GM10248 (cell line): ENCODE measurements around the gene C18orf63.
"Not testable (repeated sequence)": the region's sequence is repeated elsewhere in the genome, so short reads cannot be mapped to it uniquely, and the experiment has no call there.

Experiments used
- CTCF ChIA-PET: fragments of 300-600 bp; sonication (Branson Sonifier 250); formaldehyde crosslinking; extraction: SDS; loops from one replicate; lab custom pipeline; 2021; ENCODE audit warnings: antibody characterized with exemption; lab: Yijun Ruan, JAX
- POLR2A ChIA-PET: fragments of 350-650 bp; sonication (Branson Sonifier 250); formaldehyde crosslinking; extraction: SDS; loops from one replicate; lab custom pipeline; 2020; ENCODE audit warnings: antibody characterized with exemption; lab: Yijun Ruan, JAX
- DNase-seq: peaks from one replicate; pipeline ENCODE4 v3.0.0; 2012; ENCODE audit errors: extremely low spot score
- TF ChIP-seq, protein P1 (sequence below): IDR thresholded peaks from 2 replicates; pipeline ENCODE4 v1.5.1; 2012; ENCODE audit warnings: mild to moderate bottlenecking, low read depth; ENCODE audit errors: extremely low read depth, missing control alignments, control extremely low read depth

The C18orf63 gene

DNA sequence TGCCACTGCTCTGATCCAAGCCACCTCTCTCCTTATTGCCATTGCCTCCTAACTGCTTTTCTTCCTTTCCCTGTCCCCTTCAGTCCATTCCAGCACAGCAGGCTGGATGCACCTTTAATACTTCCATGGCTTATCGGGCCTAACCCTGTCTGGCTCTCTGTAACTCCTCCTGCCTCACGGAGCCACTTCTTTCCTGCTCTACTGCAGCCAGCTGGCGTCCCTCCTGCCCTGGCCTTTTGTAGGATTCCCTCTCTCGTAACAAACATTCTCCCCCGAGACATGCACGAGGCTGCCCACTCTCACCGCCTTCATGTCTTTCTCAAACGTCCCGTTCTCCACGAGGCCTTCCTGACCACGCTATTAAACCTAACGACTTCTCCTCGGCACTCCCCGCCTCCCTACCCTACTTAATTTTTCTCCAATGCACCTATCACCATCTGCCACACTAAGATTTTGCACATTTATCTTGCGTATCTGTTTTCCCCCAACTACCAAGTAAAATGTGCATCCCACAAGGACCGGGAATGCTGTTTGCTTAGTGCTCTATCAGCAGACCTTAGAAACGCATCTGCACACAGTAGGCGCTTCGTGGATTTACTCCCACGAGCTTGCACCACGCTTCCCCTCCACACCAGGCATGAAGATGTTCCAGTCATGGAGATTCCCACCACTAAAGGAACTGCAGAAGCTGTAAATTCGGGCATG lies 728 bp upstream of the C18orf63 start:
- ChIA-PET POLR2A (no interaction called here), CTCF (interaction anchor here (0.9 to 1.1 kb wide), 2 partner anchors 12 to 30 kb away, joined by 3 read pairs; no protein-coding TSS in a partner anchor)
- TF ChIP-seq, protein P1, sequence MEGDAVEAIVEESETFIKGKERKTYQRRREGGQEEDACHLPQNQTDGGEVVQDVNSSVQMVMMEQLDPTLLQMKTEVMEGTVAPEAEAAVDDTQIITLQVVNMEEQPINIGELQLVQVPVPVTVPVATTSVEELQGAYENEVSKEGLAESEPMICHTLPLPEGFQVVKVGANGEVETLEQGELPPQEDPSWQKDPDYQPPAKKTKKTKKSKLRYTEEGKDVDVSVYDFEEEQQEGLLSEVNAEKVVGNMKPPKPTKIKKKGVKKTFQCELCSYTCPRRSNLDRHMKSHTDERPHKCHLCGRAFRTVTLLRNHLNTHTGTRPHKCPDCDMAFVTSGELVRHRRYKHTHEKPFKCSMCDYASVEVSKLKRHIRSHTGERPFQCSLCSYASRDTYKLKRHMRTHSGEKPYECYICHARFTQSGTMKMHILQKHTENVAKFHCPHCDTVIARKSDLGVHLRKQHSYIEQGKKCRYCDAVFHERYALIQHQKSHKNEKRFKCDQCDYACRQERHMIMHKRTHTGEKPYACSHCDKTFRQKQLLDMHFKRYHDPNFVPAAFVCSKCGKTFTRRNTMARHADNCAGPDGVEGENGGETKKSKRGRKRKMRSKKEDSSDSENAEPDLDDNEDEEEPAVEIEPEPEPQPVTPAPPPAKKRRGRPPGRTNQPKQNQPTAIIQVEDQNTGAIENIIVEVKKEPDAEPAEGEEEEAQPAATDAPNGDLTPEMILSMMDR, result no peak
- no peak for DNase-seq

DNA sequence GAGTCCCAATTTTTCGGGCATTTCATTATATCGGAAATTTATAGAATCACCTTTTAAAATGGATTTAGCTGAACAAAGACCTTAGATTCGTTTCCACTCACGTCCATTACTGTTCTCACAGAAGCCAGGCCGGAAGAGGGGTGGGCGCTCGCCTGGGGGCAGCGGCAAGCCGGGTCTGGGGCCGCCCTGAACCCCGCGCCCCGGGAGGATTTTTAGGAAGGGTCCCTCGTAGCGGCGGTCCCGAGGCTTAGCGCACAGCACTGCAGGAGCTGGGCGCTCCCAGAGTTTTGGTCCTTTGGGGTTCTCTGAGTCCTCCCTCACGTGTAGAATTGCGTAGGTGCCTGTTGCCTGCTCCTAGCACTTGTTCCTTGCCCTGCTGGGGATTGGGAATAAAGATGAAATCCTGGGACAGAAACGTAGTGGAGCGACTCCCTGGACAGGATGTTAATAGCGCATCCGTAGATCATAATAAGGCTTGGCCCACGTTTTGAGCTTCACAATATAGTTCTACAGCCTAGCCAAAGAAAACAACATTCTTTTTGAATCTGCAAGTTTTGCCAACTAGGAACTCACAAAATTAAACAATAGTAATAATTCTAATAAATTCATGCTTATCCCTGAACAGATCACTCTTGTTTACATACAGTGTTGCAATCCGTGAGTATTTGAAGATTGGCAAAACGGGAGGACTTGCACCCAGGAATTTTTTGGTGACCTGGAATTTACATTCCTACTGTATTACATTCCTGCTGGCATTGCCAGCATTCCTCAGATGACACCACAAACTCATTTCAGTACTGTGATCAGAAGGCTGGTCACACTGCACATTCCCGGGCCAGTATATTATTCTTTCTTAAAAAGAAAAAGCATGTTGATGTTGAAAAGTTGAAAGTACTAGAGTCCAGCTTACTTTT lies 875 bp downstream of the C18orf63 start:
- no peak for DNase-seq
- ChIA-PET CTCF (interaction anchor here (2.0 kb wide), 1 partner anchor 26 kb away, joined by 5 read pairs; no protein-coding TSS in a partner anchor), POLR2A (no interaction called here)
- TF ChIP-seq, protein P1, result no peak

DNA sequence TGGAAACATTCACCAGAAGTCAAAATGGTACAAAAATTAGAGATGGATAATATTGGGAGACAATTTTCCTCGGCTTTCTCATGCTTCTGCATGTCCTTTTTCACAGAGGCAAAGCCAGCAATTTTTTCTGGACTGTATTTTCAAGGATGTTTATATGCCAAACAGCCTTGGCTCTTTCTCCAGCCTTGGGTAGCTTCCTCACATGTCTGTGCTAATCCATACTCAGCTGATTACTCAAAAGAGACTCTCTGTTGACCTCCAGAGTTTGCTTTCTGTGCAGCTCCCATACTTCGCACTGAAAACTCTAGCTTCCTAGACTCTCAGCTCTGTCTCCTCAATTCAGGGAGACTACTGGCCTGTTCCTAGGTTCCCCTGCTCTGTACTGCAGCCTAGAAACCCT lies 10.6 kb downstream of the C18orf63 start:
- POLR2A ChIA-PET, result no interaction called here
- CTCF ChIA-PET, result interaction anchor here (1.4 kb wide), 1 partner anchor 11 kb away, joined by 3 read pairs; the partner anchor contains the start of gene C18orf63
- TF ChIP-seq, protein P1, result no peak
- DNase-seq, result no peak

DNA sequence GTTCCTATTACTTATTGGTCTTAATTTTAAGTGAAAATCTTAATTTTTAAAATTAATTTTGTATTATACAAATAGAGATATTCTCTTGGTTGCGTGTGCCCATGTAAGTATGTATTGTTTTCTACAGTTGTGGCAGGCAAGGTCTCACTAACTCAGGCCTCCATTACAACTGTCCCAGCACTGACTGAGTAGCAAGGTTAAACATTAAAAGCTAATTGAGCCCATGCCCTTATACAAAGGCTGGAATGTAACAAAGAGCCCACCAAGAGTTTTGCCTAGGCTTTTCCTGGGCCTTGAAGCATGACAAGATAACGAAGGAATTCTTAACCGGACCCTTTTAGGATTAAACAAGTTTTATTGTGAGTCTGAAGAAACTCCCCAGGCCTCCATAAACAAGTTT lies 11.2 kb downstream of the C18orf63 start:
- DNase-seq, POLR2A ChIA-PET: not testable (repeated sequence)
- CTCF ChIA-PET, result interaction anchor here (1.4 kb wide), 1 partner anchor 11 kb away, joined by 3 read pairs; the partner anchor contains the start of gene C18orf63

DNA sequence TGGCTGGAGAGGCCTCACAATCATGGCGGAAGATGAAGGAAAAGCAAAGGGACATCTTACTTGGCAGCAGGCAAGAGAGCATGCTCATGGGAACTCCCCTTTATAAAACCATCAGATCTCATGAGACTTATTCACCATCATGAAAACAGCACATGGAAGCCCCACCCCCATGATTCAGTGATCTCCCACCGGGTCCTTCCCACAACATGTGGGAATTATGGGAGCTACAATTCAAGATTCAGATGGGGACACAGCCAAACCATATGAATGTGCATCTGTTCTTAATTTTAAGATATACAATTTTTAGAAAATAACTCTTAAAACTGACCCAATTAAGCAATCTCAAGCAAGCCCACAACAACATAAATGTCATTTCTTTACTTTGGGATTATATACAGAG lies 12.6 kb downstream of the C18orf63 start:
- DNase-seq, result no peak
- CTCF ChIA-PET, result interaction anchor here (1.0 kb wide), 1 partner anchor 131 kb away, joined by 3 read pairs; no protein-coding TSS in a partner anchor
- POLR2A ChIA-PET, result no interaction called here
- TF ChIP-seq, protein P1, result no peak

DNA sequence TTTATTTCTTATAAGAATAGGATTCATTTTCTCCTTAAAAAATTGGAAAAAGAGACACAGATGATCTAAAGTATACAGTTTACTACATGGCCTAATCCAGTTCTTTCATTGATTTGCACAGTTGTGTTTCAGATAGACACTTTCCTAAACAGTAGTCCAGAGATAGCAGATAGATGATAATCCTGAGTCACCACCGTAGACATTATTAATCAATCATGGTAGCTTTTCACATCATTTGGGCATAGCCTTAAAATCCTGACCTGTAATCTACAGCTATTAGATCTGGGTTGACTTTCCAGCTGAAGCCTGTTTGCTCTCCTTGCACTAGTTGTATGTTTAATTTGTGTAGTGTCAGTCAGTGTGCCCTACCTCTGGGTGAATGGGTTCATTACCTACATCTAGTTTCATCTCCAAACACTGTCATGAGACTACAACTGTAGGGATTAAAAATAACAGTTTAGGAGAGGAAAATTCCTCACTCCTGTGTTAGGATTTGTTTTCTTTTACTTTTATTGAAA lies 14.1 kb downstream of the C18orf63 start:
- ChIA-PET CTCF (no interaction called here), POLR2A (no interaction called here)
- TF ChIP-seq, protein P1, result no peak
- DNase-seq, result no peak

DNA sequence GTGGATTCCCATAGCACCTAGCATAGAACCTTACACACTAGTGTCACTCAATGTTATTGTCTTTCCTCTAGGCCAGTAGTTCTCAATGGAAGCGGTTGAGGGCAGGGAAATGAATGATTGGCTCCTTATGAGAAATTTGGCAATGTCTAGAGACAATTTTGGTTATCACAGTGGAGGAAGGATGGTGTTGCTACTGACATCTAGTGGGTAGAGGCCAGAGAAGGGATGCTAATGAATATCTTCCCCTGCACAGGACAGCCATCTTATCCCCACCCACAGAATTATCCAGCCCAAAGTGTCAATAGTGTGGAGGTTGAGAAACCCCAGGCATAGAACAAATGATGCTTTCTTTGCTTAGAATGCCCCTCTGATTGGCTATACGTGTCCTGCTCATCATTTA lies 15.8 kb downstream of the C18orf63 start:
- TF ChIP-seq, protein P1, result no peak
- CTCF ChIA-PET, result no interaction called here
- POLR2A ChIA-PET, result no interaction called here
- DNase-seq, result no peak
